ENCODE data around the gene WTIP.

The WTIP gene

GRCh38 chr19:34549833-34550232, 68.3 kb downstream of the WTIP start:
- no peak for TF ChIP-seq CTCF (IDR thresholded peaks at IDR 0.05)
- H3K27ac ChIP-seq: no peak overlapping the region
- no peaks in the 10 kb centered on the region for H3K4me1 ChIP-seq (ENCODE audit: control insufficient read depth in 1 of 2, insufficient read depth in 1 of 2, low read depth in 1 of 2, low read length in 1 of 2)

GRCh38 chr19:34555447-34555846, 73.9 kb downstream of the WTIP start:
- Histone ChIP-seq H3K4me1 (ENCODE audit: control insufficient read depth in 1 of 2, insufficient read depth in 1 of 2, low read depth in 1 of 2, low read length in 1 of 2) (no peaks in the 10 kb centered on the region), H3K36me3 (no peaks in the 10 kb centered on the region), H3K9me3 (no peaks in the 10 kb centered on the region), H3K4me3 (ENCODE audit: low read depth in 1 of 2, low read length in 1 of 2) (no peak overlapping the region), H3K27me3 (peaks cover 6% of the 10 kb centered on the region), H3K27ac (no peak overlapping the region)
- TF ChIP-seq CTCF (IDR thresholded peaks at IDR 0.05): no peak

More at GRCh38 chr19:34549833-34550232, 68.3 kb downstream of the WTIP start:
- Histone ChIP-seq H3K36me3 (no peaks in the 10 kb centered on the region), H3K27me3 (no peaks in the 10 kb centered on the region), H3K9me3 (no peaks in the 10 kb centered on the region), H3K4me3 (ENCODE audit: low read depth in 1 of 2, low read length in 1 of 2) (no peak overlapping the region)

GRCh38 chr19:34556488-34556887, 74.9 kb downstream of the WTIP start:
- H3K4me3 ChIP-seq (ENCODE audit: low read depth in 1 of 2, low read length in 1 of 2): no peak overlapping the region
- no peak overlapping the region for H3K27ac ChIP-seq
- H3K27me3 ChIP-seq: peaks cover 6% of the 10 kb centered on the region
- no peak for TF ChIP-seq CTCF (IDR thresholded peaks at IDR 0.05)
- H3K9me3 ChIP-seq: no peaks in the 10 kb centered on the region
- H3K4me1 ChIP-seq (ENCODE audit: control insufficient read depth in 1 of 2, insufficient read depth in 1 of 2, low read depth in 1 of 2, low read length in 1 of 2): no peaks in the 10 kb centered on the region
- no peaks in the 10 kb centered on the region for H3K36me3 ChIP-seq

- no peaks in the 10 kb centered on the region for H3K9me3 ChIP-seq
- H3K27ac ChIP-seq: no peak overlapping the region
- H3K27me3 ChIP-seq: peaks cover 6% of the 10 kb centered on the region
- TF ChIP-seq CTCF (IDR thresholded peaks at IDR 0.05): no peak
- H3K4me1 ChIP-seq (ENCODE audit: control insufficient read depth in 1 of 2, insufficient read depth in 1 of 2, low read depth in 1 of 2, low read length in 1 of 2): no peaks in the 10 kb centered on the region
- no peaks in the 10 kb centered on the region for H3K36me3 ChIP-seq
- H3K4me3 ChIP-seq (ENCODE audit: low read depth in 1 of 2, low read length in 1 of 2): no peak overlapping the region
Measured at GRCh38 chr19:34559045-34559444, 77.5 kb downstream of the WTIP start.

GRCh38 chr19:34560229-34560628, 78.7 kb downstream of the WTIP start:
- TF ChIP-seq CTCF (IDR thresholded peaks at IDR 0.05): no peak
- H3K4me1 ChIP-seq (ENCODE audit: control insufficient read depth in 1 of 2, insufficient read depth in 1 of 2, low read depth in 1 of 2, low read length in 1 of 2): no peaks in the 10 kb centered on the region
- no peak overlapping the region for H3K4me3 ChIP-seq (ENCODE audit: low read depth in 1 of 2, low read length in 1 of 2)
- H3K36me3 ChIP-seq: no peaks in the 10 kb centered on the region
- peaks cover 6% of the 10 kb centered on the region for H3K27me3 ChIP-seq
- no peaks in the 10 kb centered on the region for H3K9me3 ChIP-seq
- H3K27ac ChIP-seq: no peak overlapping the region

All from neutrophil (primary cell).